Occipital lobe (tissue), 2 donors: ENCODE results near the gene NLRP8. TPM values are rescaled to one million over a fixed set of nuclear protein-coding genes. Genes with fewer than 3 reads are reported as not detected.
"Not testable (repeated sequence)": the region's sequence is repeated elsewhere in the genome, so short reads cannot be mapped to it uniquely, and the experiment has no call there.

ENCODE experiments used
- DNase-seq: peaks from one replicate; lab custom pipeline; 2025; lab: John Stamatoyannopoulos, UW
- total RNA-seq: library from RNA; depleted of rRNA; stranded (reverse); fragments of >200 nt; gene quantifications from one replicate; pipeline ENCODE4 v1.2.3, GENCODE V29; 2014

The NLRP8 gene
- total RNA-seq, 1 donor from 2014 or later, result not detected

- no peak for DNase-seq
These were observed 26.4 kb downstream of the NLRP8 start for GRCh38 chr19:55973982-55974381.

GRCh38 chr19:55980415-55980814 is 32.8 kb downstream of the NLRP8 start:
- DNase-seq, result no peak

- no peak for DNase-seq
These were observed 37.6 kb downstream of the NLRP8 start for GRCh38 chr19:55985254-55985653.

GRCh38 chr19:55986487-55986886 is 38.9 kb downstream of the NLRP8 start, which contains the start of gene NLRP5:
TSS of gene NLRP5 (plus strand) at chr19:55986775.
- no peak for DNase-seq

- DNase-seq, result no peak
These were observed 43.2 kb downstream of the NLRP8 start for GRCh38 chr19:55990831-55991230.

GRCh38 chr19:55993492-55993891 is 45.9 kb downstream of the NLRP8 start:
- no peak for DNase-seq

- DNase-seq, result no peak
These were observed 67.1 kb downstream of the NLRP8 start for GRCh38 chr19:56014765-56015164.

- DNase-seq, result no peak
These were observed 68.1 kb downstream of the NLRP8 start for GRCh38 chr19:56015756-56016155.

GRCh38 chr19:56019325-56019724 is 71.7 kb downstream of the NLRP8 start:
- not testable (repeated sequence) for DNase-seq

GRCh38 chr19:56020355-56020975 is 72.8 kb downstream of the NLRP8 start:
- not testable (repeated sequence) for DNase-seq

GRCh38 chr19:56026769-56027168 is 79.1 kb downstream of the NLRP8 start:
- DNase-seq, result no peak

Other genes starting within 250 kb of the NLRP8 start
- gene NLRP9, start 209.4 kb upstream of the NLRP8 start, total RNA-seq, result not detected
- gene RFPL4A, start 188.7 kb upstream of the NLRP8 start, total RNA-seq, result not detected
- not detected for gene RFPL4AL1, start 178.7 kb upstream of the NLRP8 start, total RNA-seq
- gene NLRP11, start 115.8 kb upstream of the NLRP8 start, total RNA-seq, result not detected
- under 0.01 TPM for gene NLRP4, start 111.3 kb upstream of the NLRP8 start, total RNA-seq
- gene NLRP13, start 15.5 kb upstream of the NLRP8 start, total RNA-seq, result not detected
- not detected for gene NLRP5, start 38.9 kb downstream of the NLRP8 start, total RNA-seq
- gene ZNF787, start 173.5 kb downstream of the NLRP8 start, total RNA-seq, result 14.3 TPM
- gene ZNF444, start 193.5 kb downstream of the NLRP8 start, total RNA-seq, result 11.1 TPM
- not detected for gene GALP, start 228.2 kb downstream of the NLRP8 start, total RNA-seq
- not detected for gene ZSCAN5B, start 250.0 kb downstream of the NLRP8 start, total RNA-seq